Choroid plexus epithelial cell (primary cell): Measurements from ENCODE around the gene P2RY12.

Experiments
- DNase-seq: peaks from one replicate; pipeline ENCODE4 v3.0.0-alpha.2; 2010; ENCODE audit warnings: low read depth
- H3K4me3 ChIP-seq: 2 replicates; pipeline ENCODE4 v1.5.1; 2011; ENCODE audit warnings: low read depth, mild to moderate bottlenecking, control low read depth, low read length, moderate library complexity
- TF ChIP-seq, protein P1 (sequence below): conservative IDR thresholded peaks from 2 replicates; pipeline ENCODE4 v1.5.1; 2011; ENCODE audit warnings: low read depth, mild to moderate bottlenecking, control low read depth, inconsistent platforms, low read length, moderate library complexity

Gene P2RY12

DNA sequence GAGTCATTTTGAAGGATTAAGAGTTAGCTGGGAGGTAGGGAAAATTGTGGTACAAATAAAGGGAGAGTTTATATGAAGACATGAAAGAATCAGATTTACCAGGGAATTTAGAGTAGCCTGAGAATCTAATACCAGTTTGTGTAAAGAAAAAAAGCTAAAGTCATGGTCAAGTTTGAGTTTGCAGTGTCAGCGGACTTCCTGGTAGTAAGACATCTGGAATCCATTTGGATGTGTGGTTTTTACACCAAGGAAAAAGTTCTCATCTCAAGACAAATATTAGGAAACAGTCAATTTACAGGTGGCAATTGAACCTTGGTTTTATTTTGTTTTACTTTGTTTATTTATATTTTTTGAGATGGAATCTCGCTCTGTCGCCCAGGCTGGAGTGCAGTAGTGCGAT lies 1.5 kb upstream of the P2RY12 start:
- TF ChIP-seq, protein P1, sequence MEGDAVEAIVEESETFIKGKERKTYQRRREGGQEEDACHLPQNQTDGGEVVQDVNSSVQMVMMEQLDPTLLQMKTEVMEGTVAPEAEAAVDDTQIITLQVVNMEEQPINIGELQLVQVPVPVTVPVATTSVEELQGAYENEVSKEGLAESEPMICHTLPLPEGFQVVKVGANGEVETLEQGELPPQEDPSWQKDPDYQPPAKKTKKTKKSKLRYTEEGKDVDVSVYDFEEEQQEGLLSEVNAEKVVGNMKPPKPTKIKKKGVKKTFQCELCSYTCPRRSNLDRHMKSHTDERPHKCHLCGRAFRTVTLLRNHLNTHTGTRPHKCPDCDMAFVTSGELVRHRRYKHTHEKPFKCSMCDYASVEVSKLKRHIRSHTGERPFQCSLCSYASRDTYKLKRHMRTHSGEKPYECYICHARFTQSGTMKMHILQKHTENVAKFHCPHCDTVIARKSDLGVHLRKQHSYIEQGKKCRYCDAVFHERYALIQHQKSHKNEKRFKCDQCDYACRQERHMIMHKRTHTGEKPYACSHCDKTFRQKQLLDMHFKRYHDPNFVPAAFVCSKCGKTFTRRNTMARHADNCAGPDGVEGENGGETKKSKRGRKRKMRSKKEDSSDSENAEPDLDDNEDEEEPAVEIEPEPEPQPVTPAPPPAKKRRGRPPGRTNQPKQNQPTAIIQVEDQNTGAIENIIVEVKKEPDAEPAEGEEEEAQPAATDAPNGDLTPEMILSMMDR: no peak
- no peak overlapping the region for H3K4me3 ChIP-seq
- DNase-seq: no peak

DNA sequence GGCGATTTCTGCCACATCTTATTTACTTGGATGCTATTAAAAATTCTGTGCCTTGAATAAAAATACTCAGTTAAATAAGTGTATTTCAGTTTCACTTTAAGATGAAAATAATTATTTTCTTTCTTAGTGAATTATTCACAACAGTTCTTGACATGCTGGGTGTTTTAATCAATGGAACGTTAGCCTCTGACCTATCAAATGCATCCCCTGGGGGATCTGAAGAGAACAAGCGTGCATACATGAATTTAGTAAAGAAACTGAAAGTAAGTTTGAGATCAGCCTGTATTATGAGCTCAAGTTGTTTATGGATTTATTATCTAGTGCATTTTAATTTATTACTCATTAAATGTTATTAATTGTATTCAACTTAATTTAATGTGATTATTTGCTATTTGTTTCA lies 597 bp downstream of the P2RY12 start:
- no peak for DNase-seq
- TF ChIP-seq, protein P1: no peak
- peak overlapping the region; percentile 2 for H3K4me3 ChIP-seq

DNA sequence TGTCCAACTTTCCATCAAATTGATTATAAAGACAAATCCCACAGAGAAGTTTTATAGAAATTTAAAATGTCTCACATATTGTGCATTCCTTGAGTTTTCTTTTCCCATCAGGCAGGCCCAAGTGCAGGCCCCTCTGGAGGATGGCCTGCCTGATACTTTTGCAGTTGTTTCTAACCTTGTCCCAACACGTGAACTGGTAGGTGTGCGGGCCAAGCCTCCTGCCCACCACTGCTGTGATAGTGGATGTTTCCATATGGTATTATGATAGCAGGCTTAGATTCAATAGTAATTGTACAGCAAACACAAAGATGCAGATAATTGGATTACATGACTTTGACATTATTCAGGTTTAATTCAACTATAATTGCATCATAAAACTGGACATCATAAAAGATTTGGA lies 1.4 kb downstream of the P2RY12 start:
- no peak for DNase-seq
- no peak overlapping the region for H3K4me3 ChIP-seq
- TF ChIP-seq, protein P1: no peak

DNA sequence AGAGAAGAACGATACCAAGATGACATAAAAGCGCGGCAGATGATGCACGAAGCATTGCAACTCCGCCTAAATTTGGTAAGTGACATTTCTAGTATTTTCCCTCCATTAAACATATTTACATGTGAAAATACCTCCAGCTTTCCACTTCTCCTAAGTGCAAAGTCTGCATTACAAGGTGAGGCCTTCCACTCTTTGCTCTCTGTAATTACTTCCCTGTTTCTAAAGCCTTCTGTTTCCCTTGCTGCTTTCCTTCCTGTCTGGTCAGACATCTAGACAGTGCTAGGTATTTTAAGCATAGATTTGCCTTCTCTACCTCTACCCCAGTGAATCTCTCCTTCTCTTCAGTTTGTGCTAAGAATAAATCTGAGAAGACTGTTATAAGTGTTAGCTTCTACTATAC lies 1.9 kb downstream of the P2RY12 start:
- no peak for DNase-seq
- no peak overlapping the region for H3K4me3 ChIP-seq
- TF ChIP-seq, protein P1: no peak

DNA sequence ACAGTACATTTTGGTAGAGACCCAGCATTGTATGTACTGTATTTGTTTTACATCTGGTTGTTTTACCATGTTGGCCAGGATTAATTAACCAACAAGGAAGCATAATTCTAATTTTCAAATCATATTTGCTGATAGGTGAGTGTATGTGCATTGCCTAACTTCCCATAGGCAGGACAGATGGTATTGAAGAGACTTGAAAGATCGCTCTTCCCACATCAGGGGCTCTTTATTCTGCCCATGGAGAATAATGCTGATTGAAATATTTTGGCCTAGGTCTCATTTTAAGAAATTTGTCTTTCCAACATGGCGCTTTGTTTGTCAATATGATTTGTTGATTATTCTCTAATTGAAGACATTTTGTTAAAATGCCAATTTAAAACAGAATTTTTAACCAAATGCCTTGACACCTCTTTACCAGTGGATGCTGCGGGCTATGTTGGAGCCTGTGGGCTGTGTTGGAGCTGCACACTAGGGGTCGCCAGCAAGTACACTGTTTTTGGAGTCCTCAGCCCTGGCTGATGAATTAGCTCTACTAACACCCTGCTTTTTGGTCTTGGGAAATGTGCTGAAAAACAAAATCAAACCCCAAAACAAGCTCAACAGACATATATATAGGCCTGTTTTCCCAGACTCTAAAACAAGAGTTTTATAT lies 5.3 kb downstream of the P2RY12 start:
- no peak overlapping the region for H3K4me3 ChIP-seq
- TF ChIP-seq, protein P1: peak; percentile 92
- DNase-seq: peak; percentile 57

DNA sequence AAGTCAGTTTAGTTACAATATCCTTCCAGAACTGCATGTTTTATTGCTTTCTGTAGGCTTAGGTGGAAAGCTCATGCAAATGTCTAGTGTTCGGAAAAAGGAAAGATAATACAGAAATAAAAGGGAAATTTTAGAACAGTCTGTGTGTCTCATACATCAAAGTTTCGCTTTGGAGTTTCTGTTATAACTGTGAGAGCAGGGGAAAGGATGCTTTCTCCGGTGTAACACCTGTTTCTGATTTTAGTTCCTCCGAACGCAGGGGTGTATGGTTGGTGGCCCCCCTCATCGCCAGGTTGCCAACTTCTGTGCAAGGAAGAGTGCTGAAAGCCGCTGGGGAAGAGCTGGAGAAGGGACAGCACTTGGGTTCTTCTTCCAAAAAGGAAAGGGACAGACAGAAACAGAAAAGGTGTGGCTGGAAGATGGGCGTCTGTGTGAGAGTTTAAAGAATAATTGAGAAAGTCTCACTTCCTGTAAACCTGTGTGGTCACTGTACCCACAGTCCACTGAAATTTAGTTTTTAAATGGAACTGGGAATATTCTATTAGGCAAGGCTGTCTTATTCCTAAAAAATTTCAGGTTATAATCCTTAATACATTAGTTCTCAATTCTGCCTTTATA lies 6.7 kb downstream of the P2RY12 start:
- DNase-seq: no peak
- H3K4me3 ChIP-seq: no peak overlapping the region
- TF ChIP-seq, protein P1: no peak
